GM12801 (cell line): ENCODE measurements around the gene OXTR.
A peak's percentile ranks its signal among the peaks of the same experiment; 100 is the strongest.

ENCODE experiments used
- CTCF ChIP-seq: IDR thresholded peaks from one replicate; pipeline ENCODE4 v1.5.1; 2011; ENCODE audit warnings: control low read depth; ENCODE audit not compliant: insufficient read length; ENCODE audit errors: extremely low read depth

Gene OXTR

GRCh38 chr3:8769088-8769822, at the start of gene OXTR:
Gene OXTR (minus strand): TSS chr3:8769613. CDS start chr3:8768187, 1,426 bp downstream.
- peak; percentile 79 for TF ChIP-seq CTCF

- no peak for TF ChIP-seq CTCF
Measured at GRCh38 chr3:8817486-8817885, 48.1 kb upstream of the OXTR start.

- TF ChIP-seq CTCF = no peak
Measured at GRCh38 chr3:8816106-8816505, 46.7 kb upstream of the OXTR start.

- no peak for TF ChIP-seq CTCF
Measured at GRCh38 chr3:8813411-8813810, 44.0 kb upstream of the OXTR start.

- no peak for TF ChIP-seq CTCF
Measured at GRCh38 chr3:8810561-8810960, 41.1 kb upstream of the OXTR start.

GRCh38 chr3:8805774-8806173, 36.4 kb upstream of the OXTR start:
- TF ChIP-seq CTCF = no peak

GRCh38 chr3:8802256-8802655, 32.8 kb upstream of the OXTR start:
- no peak for TF ChIP-seq CTCF
